GOT3 (cell line): Measurements from ENCODE around the gene BSN.

Experiments
- DNase-seq: peaks from one replicate; lab custom pipeline; 2025; ENCODE audit warnings: mixed read lengths; lab: John Stamatoyannopoulos, UW

Gene BSN

DNA sequence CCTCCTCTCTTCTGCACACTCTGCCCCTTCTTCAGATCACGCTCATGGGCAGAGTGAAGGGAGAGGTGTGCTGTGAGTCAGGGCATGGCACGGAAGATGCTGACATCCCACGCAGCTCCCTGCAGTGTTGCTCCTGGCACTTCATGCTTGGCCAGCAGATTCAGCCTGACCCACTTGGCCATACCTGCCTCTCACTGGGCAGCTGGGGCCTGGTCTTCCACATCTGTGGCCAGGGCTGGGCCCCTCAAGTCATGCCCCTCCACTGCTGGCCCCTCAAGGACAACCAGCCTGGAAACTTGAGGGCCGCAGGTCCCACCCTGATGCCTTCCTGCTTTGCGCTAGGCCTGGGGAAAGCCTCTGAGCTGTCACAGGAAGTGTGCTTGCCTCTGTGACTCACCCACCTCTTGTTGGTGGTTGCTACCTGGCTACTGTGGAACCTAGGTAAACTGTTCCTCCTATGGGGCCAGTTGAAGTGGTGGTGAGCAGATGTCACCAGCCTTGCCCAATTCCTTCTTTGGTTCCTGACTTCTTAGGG, 48.7 kb downstream of the BSN start:
- no peak for DNase-seq

DNA sequence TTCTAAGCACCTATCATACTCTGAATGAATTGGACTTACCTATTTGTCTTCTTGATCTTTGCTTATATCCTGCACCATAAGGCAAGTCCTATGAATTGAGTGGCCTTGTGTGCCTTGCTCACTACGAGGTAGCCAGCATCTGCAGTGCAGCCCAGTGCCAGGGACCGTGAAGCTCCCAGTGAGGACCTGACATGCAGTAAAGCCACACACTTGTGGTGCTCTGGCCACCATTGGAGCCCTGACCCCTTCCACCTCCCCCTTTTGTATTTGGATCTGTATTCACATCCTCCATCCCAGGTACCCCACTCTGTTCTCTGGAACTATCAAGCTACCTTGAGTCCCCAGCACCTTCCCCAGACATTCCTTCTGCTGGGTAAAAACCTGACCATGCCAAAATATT, 52.1 kb downstream of the BSN start:
- no peak for DNase-seq

DNA sequence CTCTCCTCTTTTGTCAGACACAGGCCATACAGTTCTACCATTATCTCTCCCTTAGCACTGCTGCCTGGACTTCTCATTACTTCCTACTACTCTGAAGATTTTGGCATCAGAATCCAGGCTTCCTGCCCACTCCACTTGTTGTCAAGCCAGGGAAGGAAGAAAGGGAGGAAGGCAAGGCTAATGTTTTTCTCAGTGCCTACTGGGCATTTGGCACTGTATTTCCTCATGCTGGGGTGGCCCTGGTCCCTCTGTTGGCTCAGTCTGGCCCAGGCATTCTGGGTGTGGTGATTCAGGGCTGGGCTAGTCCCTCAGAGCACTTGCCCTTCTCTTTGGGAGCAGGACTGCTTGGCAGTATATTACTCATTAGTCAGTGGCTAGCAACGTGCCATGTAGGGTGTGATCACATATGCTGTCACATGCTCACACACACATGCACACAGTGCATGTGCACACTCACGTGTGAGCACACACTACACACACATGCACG, 52.9 kb downstream of the BSN start:
- no peak for DNase-seq

DNA sequence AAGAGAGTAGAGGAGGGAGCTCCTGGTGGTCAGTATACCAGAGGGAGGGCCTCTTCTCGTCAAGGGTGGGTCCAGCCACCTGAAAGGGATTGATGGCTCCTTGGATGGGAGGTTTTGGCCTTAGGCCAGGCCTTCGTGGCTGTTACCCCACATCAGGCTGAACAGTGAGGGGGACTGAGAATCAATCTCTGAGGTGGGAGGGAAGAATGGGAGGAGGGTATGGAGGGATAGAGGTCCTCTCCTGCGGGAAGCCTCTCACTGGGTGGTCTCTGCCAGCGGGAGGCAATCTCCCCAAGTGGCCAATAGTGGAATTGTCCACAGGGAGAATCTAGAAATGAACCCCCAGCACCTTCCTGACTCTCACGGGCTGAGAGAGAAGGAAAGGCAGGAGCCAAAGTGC, 53.5 kb downstream of the BSN start:
- DNase-seq = no peak

DNA sequence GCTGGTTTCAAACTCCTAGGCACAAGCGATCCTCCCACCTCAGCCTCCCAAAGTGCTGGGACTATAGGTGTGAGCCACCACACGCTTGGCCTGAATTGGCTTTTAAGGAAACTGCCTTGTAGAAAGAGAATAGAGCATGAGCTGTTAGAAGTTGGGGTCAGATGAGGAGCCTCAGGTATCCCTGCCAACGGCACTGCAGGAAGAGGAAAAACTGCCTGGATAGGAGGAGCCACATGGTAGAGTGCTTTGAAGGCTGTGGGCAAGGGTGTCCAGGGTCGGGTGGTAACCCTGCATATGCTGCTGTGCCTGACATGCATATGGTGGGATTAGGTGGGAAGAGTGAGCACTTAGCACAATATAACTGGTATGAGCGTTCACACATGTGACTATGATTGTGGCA, 55.0 kb downstream of the BSN start:
- DNase-seq = no peak

DNA sequence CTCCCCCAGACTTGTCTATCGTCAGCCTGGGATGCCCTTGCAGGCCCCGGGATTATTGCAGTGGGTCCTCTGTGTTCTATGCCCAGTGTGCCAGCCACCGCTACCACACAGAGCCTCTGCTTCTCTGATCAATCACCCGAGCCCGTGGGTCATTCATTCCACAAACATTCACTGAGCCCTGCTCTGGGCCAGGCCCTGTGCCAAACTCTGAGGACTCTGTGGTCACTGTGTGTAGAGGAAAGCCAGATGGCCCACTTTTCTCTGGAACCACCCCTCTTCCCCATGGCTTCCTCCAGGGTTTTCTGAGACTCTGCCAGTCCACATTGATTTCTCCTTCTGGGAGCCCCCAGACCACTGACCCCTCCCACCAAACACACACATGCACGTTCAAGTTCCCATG, 55.5 kb downstream of the BSN start:
- no peak for DNase-seq

DNA sequence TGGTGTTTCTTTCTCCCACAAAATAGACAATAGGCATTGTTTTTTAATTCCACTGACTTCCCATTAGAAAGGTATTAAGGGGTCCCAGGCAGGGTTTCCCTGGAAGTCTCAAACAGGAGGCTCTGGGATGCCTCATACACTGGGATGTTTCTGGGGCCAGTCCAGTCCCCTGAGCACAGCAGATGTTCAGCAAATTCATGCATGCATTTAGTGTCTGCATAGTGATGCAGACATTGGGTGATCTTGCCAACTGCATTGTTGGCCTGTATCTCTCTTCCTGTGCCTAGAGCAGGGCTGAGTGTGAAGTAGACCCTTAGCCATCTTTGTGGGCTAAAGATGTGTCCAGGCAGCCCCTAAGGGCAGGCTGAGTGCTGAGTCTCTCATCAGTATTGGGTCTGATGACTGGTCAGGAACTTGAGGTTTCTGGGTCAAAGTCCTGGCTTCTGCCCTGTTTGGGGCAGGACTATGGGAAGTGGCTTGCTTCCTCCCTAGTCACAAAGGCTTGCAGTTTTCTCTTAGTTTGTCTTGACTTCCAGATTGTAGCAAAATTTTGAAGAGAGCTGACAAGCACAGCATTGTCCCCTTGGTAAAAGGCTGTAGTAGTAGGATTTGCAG, 56.5 kb downstream of the BSN start:
- DNase-seq = no peak

DNA sequence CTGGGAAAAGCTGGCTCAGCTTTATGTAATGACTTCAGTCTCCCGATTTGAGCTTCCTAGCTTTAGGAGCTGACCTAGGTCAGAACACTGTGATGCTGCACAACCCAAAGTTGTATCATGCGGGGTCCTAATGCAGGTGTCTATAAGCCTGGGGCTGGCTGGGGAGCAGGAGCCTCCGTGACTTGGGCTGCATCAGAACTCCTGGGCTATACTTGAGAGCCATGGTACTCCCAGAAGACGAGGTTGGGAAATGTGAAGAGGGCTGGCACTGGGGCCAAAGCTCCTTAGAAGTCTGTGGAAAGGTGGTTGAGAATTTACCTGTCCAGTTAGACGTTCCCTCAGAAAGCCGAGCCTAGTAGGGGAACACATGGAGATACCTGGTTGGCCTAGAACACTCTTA, 57.0 kb downstream of the BSN start:
- no peak for DNase-seq

DNA sequence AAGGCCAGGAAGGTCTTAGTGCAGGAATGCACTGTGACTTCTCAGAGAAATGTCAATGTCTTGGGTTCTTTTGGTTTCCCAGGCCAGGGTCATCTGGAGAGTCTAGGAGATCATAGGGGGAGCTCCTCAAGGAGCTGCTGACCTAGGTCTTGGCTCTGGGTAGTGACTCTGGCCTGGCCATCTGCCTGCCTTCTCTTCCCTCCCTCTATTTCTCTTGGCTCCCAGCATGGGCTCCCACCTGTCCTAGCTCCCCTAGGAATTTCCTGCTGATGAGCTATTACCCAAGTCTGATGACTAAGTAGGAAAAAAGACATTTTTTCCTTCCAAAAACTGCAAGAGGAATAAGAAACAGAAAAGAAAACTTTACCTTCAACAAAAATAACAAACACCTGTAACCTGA, 57.4 kb downstream of the BSN start:
- DNase-seq = no peak

DNA sequence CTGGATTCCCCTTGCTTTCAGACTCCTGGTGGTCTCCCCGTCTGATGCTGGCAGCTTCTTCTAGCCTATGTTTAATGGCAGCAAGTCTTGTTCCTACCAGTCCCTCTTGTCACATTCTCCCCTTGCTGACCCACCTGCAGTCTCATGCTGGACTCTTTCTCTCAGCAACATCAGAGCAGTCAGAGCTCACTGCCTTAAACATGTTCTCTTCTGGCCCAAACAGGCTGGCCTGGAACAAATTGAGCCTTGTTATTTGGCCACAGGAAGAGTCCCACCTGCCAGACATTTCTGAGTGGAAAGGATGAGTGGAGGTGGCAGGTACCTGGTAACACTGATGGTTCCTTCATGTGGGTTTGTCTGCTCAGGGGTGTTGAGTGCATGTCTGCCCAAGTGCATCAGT, 60.7 kb downstream of the BSN start:
- no peak for DNase-seq

DNA sequence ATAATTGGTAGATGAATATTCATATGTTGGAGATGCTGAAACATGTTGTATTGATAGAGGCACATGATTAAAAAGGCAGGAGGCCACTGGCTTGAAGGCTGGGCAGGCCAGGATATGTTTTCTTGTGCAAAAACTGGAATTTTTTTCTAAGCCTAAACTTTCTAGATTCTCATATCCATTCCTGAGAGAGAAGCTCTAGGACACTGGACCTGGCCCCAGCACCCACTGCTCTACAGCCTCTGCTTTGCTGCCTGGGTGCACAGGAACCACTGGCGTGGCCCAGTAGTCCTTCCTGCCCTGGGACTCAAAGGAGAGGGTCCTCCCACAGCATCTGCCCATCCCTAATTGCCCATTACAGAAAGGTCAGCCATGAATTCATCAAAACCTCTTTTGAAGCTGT, 61.8 kb downstream of the BSN start:
- DNase-seq = no peak

DNA sequence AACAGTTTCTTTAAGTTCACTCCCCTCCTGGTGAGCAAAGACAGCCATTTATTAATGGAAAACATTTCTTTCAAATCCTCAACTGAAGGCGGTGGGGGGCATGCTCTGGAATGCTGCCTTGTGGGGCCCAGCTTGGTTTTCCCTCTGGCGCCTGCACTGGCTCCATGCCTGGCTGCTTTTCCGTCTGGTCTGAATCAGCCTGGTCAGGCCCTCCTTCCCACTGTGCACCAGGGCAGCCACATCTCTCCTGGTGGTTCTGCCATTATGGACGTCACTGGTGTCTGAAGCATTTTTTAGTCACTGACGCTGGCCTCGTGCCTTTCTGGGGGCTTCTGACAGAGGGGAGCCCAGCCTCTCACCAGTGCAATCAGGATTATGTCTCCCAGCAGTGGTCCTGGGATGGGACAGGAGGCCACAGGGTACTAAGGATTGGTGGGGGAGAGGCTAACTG, 62.2 kb downstream of the BSN start:
- no peak for DNase-seq

DNA sequence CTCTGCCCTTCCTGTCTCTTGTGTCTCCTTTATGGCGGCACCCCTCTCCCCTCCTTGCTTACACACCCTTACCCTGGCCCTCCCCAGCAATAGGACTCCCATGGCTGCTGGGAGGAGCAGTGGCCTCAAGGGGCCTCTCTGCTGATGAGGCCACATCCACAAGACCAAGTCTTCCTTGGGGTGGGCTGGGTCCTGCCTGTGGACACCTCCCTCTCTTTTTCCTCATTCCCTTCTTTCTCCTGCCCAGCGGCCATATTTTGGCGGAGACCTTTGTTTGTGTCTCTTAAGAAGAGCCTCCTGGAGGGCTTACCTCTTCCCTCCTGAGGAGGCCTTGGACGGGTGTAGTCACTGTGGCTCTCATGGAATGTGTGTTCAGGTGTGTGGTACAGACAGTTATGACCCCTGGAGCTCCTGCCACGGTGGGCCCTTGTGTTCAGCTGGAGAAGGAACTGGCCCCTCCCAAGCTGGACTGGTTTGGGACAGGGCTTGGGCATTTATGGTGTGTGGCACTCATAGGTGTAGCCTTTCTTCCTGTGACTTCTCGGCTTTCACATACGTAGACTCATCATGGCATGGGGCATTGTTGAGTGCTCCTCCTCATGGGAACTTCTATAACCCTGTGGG, 63.2 kb downstream of the BSN start:
- DNase-seq = no peak

DNA sequence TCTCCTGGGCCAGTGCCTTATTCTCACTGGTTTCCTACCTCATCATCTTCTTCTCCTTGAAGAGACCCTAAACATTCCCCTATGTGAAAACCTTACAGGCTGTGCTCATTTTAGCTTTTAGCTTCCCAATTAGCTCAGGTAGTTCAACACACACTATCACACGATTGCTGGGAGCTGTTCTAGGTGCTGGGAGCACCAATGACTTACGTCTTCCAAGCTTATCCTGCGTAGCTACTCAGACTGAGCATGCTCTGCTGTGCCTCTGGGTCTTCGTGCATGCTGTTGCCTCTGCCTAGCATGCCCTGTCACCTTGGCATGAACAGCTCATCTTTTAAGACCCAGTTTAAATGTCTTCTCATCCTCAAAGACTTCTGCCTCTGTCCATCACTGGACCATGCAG, 64.1 kb downstream of the BSN start:
- DNase-seq = no peak

DNA sequence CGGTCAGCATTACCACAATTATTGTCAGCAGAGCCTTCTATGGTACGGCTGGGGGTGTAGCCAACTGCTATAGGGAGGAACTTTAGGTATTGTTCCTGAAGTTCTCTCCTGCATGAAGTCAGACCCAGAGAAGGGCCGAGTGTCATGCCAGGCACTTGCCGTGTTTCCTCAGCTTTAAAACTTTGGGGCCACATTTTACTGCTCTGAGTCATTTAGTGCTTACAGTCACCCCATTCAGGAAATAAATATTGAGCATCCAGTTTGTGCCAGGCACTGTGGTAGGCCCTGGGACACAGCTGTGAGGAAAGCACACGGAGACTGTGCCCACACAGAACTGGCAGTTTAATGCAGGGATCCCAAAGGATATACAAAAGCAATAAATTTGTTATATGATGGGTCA, 65.4 kb downstream of the BSN start:
- DNase-seq = no peak

DNA sequence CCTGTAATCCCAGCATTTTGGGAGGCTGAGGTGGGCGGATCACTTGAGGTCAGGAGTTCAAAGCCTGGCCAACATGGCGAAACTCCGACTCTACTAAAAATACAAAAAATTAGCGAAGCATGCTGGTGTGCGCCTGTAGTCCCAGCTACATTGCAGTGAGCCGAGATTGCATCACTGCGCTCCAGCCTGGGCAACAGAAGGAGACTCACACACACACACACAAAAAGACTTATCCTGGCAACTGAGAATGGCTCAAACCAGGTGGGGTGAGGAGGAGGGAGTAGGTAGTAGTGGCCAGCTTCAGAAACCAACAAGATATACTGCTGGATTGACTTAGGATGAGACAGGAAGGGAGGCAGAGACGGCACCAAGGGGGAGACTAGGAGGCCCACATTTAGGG, 66.5 kb downstream of the BSN start:
- DNase-seq = no peak

DNA sequence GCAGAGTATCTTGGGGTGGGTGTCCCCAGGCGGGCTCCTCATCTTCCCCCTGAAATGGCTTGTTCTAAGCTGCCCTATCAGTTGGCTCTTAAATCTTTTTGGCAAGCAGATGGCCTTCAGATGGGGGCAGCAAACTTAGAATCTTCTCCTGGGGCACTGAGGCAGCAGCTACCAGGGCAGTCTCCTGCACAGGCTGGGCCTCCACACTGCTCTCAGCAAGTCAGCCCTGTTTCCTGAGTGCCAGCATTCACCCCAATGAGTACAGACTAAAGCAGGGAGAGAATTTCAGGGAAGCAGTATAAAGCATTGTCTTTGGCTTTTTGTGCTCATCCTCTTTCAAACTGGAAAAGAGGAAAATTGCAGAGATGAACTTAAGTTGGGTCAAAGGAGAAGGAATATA, 68.8 kb downstream of the BSN start:
- no peak for DNase-seq

DNA sequence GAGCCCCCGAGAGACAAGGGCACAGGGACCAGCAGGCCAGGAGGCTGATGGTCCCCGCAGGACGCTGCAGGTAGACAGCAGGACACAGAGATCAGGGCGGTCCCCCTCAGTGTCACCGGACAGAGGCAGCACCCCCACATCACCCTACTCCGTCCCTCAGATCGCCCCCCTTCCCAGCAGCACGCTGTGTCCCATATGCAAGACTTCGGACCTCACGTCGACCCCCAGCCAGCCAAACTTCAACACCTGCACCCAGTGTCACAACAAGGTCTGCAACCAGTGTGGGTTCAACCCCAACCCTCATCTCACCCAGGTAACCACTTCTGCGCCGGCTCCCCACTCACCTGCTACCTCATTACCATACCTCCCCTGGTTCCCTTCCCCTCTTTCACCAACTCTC, 70.8 kb downstream of the BSN start:
- no peak for DNase-seq

DNA sequence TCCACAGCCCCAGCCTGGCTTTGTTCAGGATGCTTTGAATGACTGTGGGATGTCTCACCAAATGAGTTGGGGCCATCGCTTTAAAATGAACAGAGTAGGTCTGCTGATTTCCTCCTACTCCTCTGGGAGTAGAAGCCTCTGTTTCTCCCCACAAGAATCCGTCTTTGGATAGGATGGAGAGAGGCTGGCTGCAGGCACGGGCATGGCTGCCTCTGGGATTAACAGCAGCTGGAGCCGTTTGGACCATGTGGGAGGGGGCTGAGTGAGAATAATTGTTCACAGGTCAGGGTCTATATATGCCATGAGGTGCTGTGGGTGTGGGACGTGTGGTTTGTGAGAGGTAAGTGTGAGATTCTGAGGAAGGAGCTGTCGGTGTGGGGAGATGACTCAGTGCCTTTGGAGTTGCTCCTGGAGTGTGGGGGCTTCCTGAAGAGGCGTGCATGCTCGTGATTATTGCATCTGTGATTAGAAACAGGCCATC, 71.9 kb downstream of the BSN start:
- no peak for DNase-seq

DNA sequence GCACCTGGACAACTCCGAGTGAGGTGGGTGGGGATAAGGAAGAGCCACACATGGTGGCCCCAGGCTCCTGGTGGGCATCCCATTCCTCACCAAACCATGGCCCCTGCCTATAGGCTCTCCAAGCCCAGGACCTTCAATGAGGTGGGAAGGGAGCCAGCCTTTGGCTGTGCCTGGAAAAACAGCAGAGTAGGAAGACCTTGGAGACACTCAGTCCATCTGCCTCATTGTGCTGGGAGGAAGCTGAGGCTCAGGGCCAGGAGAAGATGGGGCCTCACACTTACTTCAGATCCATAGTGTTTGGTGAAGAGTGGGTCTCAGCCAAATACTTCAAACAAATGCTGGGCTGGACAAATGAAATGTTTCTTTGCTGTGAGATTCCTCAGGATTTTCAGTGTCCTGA, 72.5 kb downstream of the BSN start:
- no peak for DNase-seq

DNA sequence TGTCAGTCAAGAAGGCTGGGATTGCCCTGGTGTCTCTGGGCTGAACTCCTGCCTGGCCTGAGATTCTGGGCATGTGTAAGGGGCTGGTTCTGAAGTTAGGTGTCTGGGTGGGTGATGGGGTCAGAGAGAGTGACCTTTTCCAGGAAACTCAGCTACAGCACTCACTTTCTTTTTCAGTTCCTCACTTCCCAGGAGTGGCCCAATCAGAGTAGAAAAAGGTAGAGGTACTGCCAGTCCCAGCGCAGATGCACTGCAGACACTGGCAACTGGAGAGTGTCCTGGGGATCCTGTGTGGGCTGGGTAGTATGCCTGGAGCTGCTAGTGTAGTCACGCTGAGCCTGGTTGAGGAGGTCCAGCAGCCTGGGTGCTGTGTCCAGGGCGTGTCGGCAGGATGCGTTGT, 73.4 kb downstream of the BSN start:
- DNase-seq = no peak

DNA sequence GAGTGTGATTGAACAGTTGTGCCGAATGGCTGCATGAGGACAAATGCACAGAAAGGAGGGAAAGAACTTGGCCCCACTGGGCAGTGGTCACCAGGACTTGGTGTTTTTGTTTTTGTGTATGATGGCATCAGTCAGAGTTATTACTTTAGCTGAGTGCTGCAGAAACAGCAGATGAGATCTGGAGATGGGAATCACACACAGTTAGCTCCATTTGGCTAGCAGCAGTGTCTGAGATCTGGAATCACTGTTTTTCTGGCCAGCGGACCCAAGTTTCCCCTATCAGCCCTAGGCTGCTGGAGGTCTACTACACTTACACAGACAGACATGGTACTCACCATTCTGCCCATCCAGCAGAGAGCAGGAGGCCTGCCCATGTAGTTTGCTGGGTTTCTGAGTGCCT, 74.0 kb downstream of the BSN start:
- no peak for DNase-seq

DNA sequence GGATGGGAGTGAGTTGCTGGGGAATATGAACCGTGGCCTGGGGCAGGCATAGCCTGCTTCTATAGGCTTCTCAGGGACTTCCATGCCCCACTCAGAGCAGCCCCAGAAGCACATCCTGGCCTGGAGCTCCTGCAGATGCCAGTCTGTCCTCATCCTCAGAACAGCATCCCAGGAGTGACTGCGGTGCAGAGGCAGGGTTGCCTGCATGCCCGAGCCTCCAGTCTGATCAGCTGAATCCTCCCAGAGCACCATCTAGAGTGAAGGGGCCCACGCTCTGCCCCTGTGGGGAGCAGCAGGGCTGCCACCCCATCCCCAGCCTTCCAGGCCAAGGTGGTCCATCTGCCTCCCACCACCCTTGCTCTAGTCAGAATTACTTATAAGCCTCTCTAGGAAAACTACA, 75.2 kb downstream of the BSN start:
- no peak for DNase-seq

DNA sequence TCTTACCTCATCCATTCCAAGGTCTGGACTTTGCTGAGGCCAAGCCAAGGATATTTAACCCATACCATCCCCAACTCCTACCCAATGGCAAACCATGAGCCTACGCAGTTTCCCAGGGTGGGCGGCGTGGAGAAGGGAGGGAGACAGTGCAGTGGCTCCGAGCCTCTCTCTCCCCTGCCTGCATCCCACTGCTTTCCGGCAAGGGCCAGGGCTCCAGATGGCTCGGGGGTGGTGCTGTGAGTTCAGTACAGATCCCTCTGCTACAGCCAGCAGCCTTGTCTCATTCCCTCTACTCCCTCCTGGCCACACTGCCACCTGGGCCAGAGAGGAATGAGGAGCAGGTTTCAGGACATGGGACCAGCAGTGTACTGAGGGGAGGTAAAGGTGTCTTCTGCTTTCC, 75.6 kb downstream of the BSN start:
- no peak for DNase-seq
